ENCODE measurements around the gene CABP4. TPM values are rescaled to one million over a fixed set of nuclear protein-coding genes. Genes with fewer than 3 reads are reported as not detected.

Gene CABP4
- total RNA-seq, 1 experiment from 2014 or later = 3.1 TPM

- DNase-seq (ENCODE audit: low read depth) = no peak
Measured at GRCh38 chr11:67435727-67436458, 19.3 kb upstream of the CABP4 start.

- DNase-seq (ENCODE audit: low read depth) = peak; percentile 83
Measured at GRCh38 chr11:67436459-67437081, 18.6 kb upstream of the CABP4 start.

GRCh38 chr11:67437082-67437808 lies 17.9 kb upstream of the CABP4 start, which contains the start of gene PTPRCAP:
PTPRCAP (minus strand) TSS chr11:67437682; CDS start chr11:67437619, 63 bp downstream.
- DNase-seq (ENCODE audit: low read depth) = no peak

- DNase-seq (ENCODE audit: low read depth) = no peak
Measured at GRCh38 chr11:67437809-67438157, 17.4 kb upstream of the CABP4 start.

GRCh38 chr11:67438158-67438902 lies 16.8 kb upstream of the CABP4 start:
- no peak for DNase-seq (ENCODE audit: low read depth)

GRCh38 chr11:67439321-67440228 lies 15.6 kb upstream of the CABP4 start:
- DNase-seq (ENCODE audit: low read depth) = peak; percentile 93

GRCh38 chr11:67440229-67441097 lies 14.7 kb upstream of the CABP4 start:
- DNase-seq (ENCODE audit: low read depth) = no peak

- no peak for DNase-seq (ENCODE audit: low read depth)
Measured at GRCh38 chr11:67441098-67441563, 14.0 kb upstream of the CABP4 start.

GRCh38 chr11:67441731-67442351 lies 13.3 kb upstream of the CABP4 start:
- DNase-seq (ENCODE audit: low read depth) = no peak

- no peak for DNase-seq (ENCODE audit: low read depth)
Measured at GRCh38 chr11:67442504-67443404, 12.4 kb upstream of the CABP4 start.

- DNase-seq (ENCODE audit: low read depth) = no peak
Measured at GRCh38 chr11:67445515-67445914, 9.6 kb upstream of the CABP4 start.

- no peak for DNase-seq (ENCODE audit: low read depth)
Measured at GRCh38 chr11:67448220-67448609, 6.9 kb upstream of the CABP4 start.

GRCh38 chr11:67449116-67449844 lies 5.9 kb upstream of the CABP4 start:
- no peak for DNase-seq (ENCODE audit: low read depth)

- DNase-seq (ENCODE audit: low read depth) = no peak
Measured at GRCh38 chr11:67450796-67451657, 4.1 kb upstream of the CABP4 start.

GRCh38 chr11:67451658-67451976 lies 3.5 kb upstream of the CABP4 start:
- no peak for DNase-seq (ENCODE audit: low read depth)

- peak; percentile 38 for DNase-seq (ENCODE audit: low read depth)
Measured at GRCh38 chr11:67452141-67452952, 2.8 kb upstream of the CABP4 start, which contains the start of gene GPR152. GPR152 (minus strand) TSS chr11:67452729; CDS start chr11:67452724, 5 bp downstream.
